IMR-90 (cell line): Measurements from ENCODE around the gene MTHFD2. TPM values are rescaled to one million over a fixed set of nuclear protein-coding genes. Genes with fewer than 3 reads are reported as not detected.

ENCODE experiments used
- ATAC-seq: fragments of 200-7000 bp; cut with Tn5 transposase; 2 replicates; pipeline ENCODE4 v1.9.1; 2020; ENCODE audit warnings: low read depth, mild to moderate bottlenecking, moderate library complexity
- BruUV-seq: library from RNA; stranded (reverse); fragments of 400-500 nt; replicated peaks from 2 replicates; lab custom pipeline; 2021; lab: Mats Ljungman, UMichigan
- CTCF ChIA-PET: fragments of 300-600 bp; formaldehyde crosslinking; extraction: SDS; loops from one replicate; lab custom pipeline; 2021; ENCODE audit warnings: antibody characterized with exemption; lab: Yijun Ruan, JAX
- POLR2A ChIA-PET: fragments of 300-600 bp; sonication (Branson Sonifier 250); formaldehyde crosslinking; loops from one replicate; lab custom pipeline; 2022; ENCODE audit warnings: antibody characterized with exemption; ENCODE audit not compliant: unreplicated experiment; lab: Charles Lee
- DNase-seq: peaks from one replicate; pipeline ENCODE4 v3.0.0; 2013
- H2AFZ ChIP-seq: replicated peaks from 2 replicates; pipeline ENCODE3; 2013; ENCODE audit warnings: low read length, mild to moderate bottlenecking; ENCODE audit not compliant: poor library complexity
- H2AK5ac ChIP-seq: 2 replicates; pipeline ENCODE4 v1.6.1; 2013; ENCODE audit warnings: low read depth, low read length, inconsistent platforms
- H2AK9ac ChIP-seq: replicated peaks from 2 replicates; pipeline ENCODE3; 2013; ENCODE audit warnings: mild to moderate bottlenecking, low read depth, low read length, moderate library complexity; ENCODE audit not compliant: poor library complexity
- H2BK120ac ChIP-seq: 2 replicates; pipeline ENCODE4 v1.6.1; 2013; ENCODE audit warnings: low read depth, low read length, inconsistent platforms
- H2BK15ac ChIP-seq: 3 replicates; pipeline ENCODE4 v1.6.1; 2013; ENCODE audit warnings: low read depth, low read length, inconsistent platforms
- H2BK20ac ChIP-seq: 2 replicates; pipeline ENCODE4 v1.6.1; 2013; ENCODE audit warnings: low read depth, mild to moderate bottlenecking, inconsistent platforms, low read length, moderate library complexity
- H2BK5ac ChIP-seq: 2 replicates; pipeline ENCODE4 v1.6.1; 2013; ENCODE audit warnings: mild to moderate bottlenecking, low read depth, low read length, inconsistent platforms; ENCODE audit not compliant: poor library complexity, severe bottlenecking
- H3K14ac ChIP-seq: replicated peaks from 2 replicates; pipeline ENCODE4 v1.6.1; 2013; ENCODE audit warnings: low read depth, low read length, inconsistent platforms
- H3K18ac ChIP-seq: 2 replicates; pipeline ENCODE4 v1.6.1; 2013; ENCODE audit warnings: low read depth, low read length, control low read depth
- H3K23ac ChIP-seq: 2 replicates; pipeline ENCODE4 v1.6.1; 2013; ENCODE audit warnings: low read depth, low read length, inconsistent platforms
- H3K27ac ChIP-seq: 2 replicates; pipeline ENCODE4 v1.5.1; 2013; ENCODE audit warnings: mild to moderate bottlenecking, control low read depth, low read length; ENCODE audit not compliant: insufficient read depth
- H3K27me3 ChIP-seq: 2 replicates; pipeline ENCODE4 v1.6.1; 2013; ENCODE audit warnings: low read length; ENCODE audit not compliant: control insufficient read depth, insufficient read depth
- H3K36me3 ChIP-seq: 2 replicates; pipeline ENCODE4 v1.6.1; 2013; ENCODE audit warnings: low read length, mixed read lengths; ENCODE audit not compliant: control insufficient read depth, insufficient read depth
- H3K4ac ChIP-seq: 2 replicates; pipeline ENCODE4 v1.6.1; 2013; ENCODE audit warnings: low read depth, low read length, inconsistent platforms
- H3K4me1 ChIP-seq: 2 replicates; pipeline ENCODE4 v1.6.1; 2013; ENCODE audit warnings: low read length, mixed read lengths; ENCODE audit not compliant: control insufficient read depth, insufficient read depth
- H3K4me2 ChIP-seq: 2 replicates; pipeline ENCODE4 v1.6.1; 2013; ENCODE audit warnings: low read depth, mild to moderate bottlenecking, control low read depth, low read length, moderate library complexity
- H3K4me3 ChIP-seq: 2 replicates; pipeline ENCODE4 v1.5.1; 2013; ENCODE audit warnings: low read depth, mild to moderate bottlenecking, control low read depth, low read length, moderate library complexity; ENCODE audit not compliant: insufficient read depth
- H3K56ac ChIP-seq: 2 replicates; pipeline ENCODE4 v1.6.1; 2013; ENCODE audit warnings: low read length, inconsistent platforms; ENCODE audit not compliant: insufficient read depth; ENCODE audit errors: extremely low read depth
- H3K79me1 ChIP-seq, 2 experiments: 2 replicates each; pipeline ENCODE4 v1.6.1; 2013; ENCODE audit warnings: low read length in 2 of 2, inconsistent platforms in 1 of 2, low read depth in 1 of 2
- H3K9ac ChIP-seq: 2 replicates; pipeline ENCODE4 v1.6.1; 2013; ENCODE audit warnings: low read depth, low read length, control low read depth
- H3K9me1 ChIP-seq: 2 replicates; pipeline ENCODE4 v1.6.1; 2013; ENCODE audit warnings: low read length, inconsistent platforms; ENCODE audit not compliant: insufficient read depth
- H3K9me3 ChIP-seq: 2 replicates; pipeline ENCODE4 v1.6.1; 2013; ENCODE audit warnings: low read length; ENCODE audit not compliant: control insufficient read depth, insufficient read depth
- H4K20me1 ChIP-seq: 2 replicates; pipeline ENCODE4 v1.6.1; 2013; ENCODE audit warnings: low read length, inconsistent platforms; ENCODE audit not compliant: insufficient read depth
- H4K5ac ChIP-seq: 2 replicates; pipeline ENCODE4 v1.6.1; 2013; ENCODE audit warnings: mild to moderate bottlenecking, low read depth, low read length, control low read depth
- H4K8ac ChIP-seq, 2 experiments: 2 replicates each; pipeline ENCODE4 v1.6.1; 2013; ENCODE audit warnings: low read depth in 2 of 2, low read length in 2 of 2, control low read depth in 1 of 2, inconsistent platforms in 1 of 2
- H4K91ac ChIP-seq: 2 replicates; pipeline ENCODE4 v1.6.1; 2013; ENCODE audit warnings: low read depth, low read length, inconsistent platforms; ENCODE audit not compliant: insufficient read depth
- BHLHE40 ChIP-seq: fragments of 150-350 bp; IDR thresholded peaks from 2 replicates; pipeline ENCODE4 v1.6.1; 2016; ENCODE audit warnings: mild to moderate bottlenecking, low read depth, low read length
- CEBPB ChIP-seq: IDR thresholded peaks from 2 replicates; pipeline ENCODE4 v1.6.1; 2012; ENCODE audit warnings: low read depth, low read length, improper control_type of control experiment
- CHD1 ChIP-seq: IDR thresholded peaks from 2 replicates; pipeline ENCODE4 v1.6.1; 2012; ENCODE audit warnings: low read depth, low read length, improper control_type of control experiment
- FOS ChIP-seq: fragments of 150-350 bp; IDR thresholded peaks from 2 replicates; pipeline ENCODE4 v1.6.1; 2016; ENCODE audit warnings: low read depth, low read length
- MAFK ChIP-seq: IDR thresholded peaks from 2 replicates; pipeline ENCODE4 v1.6.1; 2012; ENCODE audit warnings: low read depth, low read length, improper control_type of control experiment
- MAZ ChIP-seq: IDR thresholded peaks from 2 replicates; pipeline ENCODE4 v1.6.1; 2012; ENCODE audit warnings: low read depth, mild to moderate bottlenecking, low read length, improper control_type of control experiment, moderate library complexity, borderline replicate concordance
- MXI1 ChIP-seq: IDR thresholded peaks from 2 replicates; pipeline ENCODE4 v1.6.1; 2012; ENCODE audit warnings: low read depth, mild to moderate bottlenecking, low read length, moderate library complexity, borderline replicate concordance
- NFE2L2 ChIP-seq: fragments of 150-350 bp; IDR thresholded peaks from 2 replicates; pipeline ENCODE4 v1.6.1; 2016; ENCODE audit warnings: low read depth, mild to moderate bottlenecking, low read length
- POLR2A ChIP-seq: IDR thresholded peaks from 2 replicates; pipeline ENCODE4 v1.6.1; 2012; ENCODE audit warnings: mild to moderate bottlenecking, low read depth, low read length
- RAD21 ChIP-seq: IDR thresholded peaks from 2 replicates; pipeline ENCODE4 v1.6.1; 2012; ENCODE audit warnings: low read length, improper control_type of control experiment
- RCOR1 ChIP-seq: IDR thresholded peaks from 2 replicates; pipeline ENCODE4 v1.6.1; 2012; ENCODE audit warnings: mild to moderate bottlenecking, low read length, improper control_type of control experiment; ENCODE audit not compliant: insufficient replicate concordance
- RFX5 ChIP-seq: IDR thresholded peaks from 2 replicates; pipeline ENCODE4 v1.8.0; 2012; ENCODE audit warnings: low read depth, mild to moderate bottlenecking, low read length, moderate library complexity
- SMC3 ChIP-seq: fragments of 150-350 bp; IDR thresholded peaks from 2 replicates; pipeline ENCODE4 v1.6.1; 2016; ENCODE audit warnings: low read depth, mild to moderate bottlenecking, antibody characterized with exemption, low read length, moderate library complexity
- WGBS, 2 experiments: methylation state at CpG; one replicate each; pipeline versions ENCODE4 v1.1.5 to v1.1.7; 2013; ENCODE audit warnings: missing lambda C conversion rate in 2 of 2; ENCODE audit not compliant: insufficient read length in 1 of 2; ENCODE audit errors: extremely low coverage in 2 of 2; 5-methylcytosine and 5-hydroxymethylcytosine counted together
- dilution Hi-C: fragments of 300-500 bp; cut with HindIII; formaldehyde crosslinking; loops from one replicate; pipeline ENCODE4 v1.14.3; 2018; ENCODE audit warnings: low sequenced_read_pairs; ENCODE audit not compliant: unreplicated experiment
- in situ Hi-C: fragments of 300-500 bp; cut with MboI; formaldehyde crosslinking; loops from 3 replicates; pipeline ENCODE4 v1.14.3; 2019; ENCODE audit warnings: low sequenced_read_pairs, inconsistent platforms, mixed read lengths
- intact Hi-C: fragments of 100-400 bp; cut with micrococcal nuclease; formaldehyde crosslinking; loops from 2 replicates; pipeline ENCODE4 v1.10.0; 2022
- polyA plus RNA-seq, 3 experiments: library from polyadenylated mRNA; depleted of rRNA; stranded (reverse); fragments of >200 nt; gene quantifications; 2 replicates each; pipeline ENCODE4 v1.2.3, GENCODE V29; 2012; ENCODE audit warnings: low replicate concordance in 1 of 3
- total RNA-seq: library from RNA; depleted of rRNA; stranded (reverse); fragments of >200 nt; gene quantifications from 2 replicates; pipeline ENCODE4 v1.2.3, GENCODE V29; 2012
- TF ChIP-seq, protein P1 (sequence below): conservative IDR thresholded peaks from 2 replicates; pipeline ENCODE4 v1.5.1; 2012; ENCODE audit warnings: mild to moderate bottlenecking, low read depth, low read length, improper control_type of control experiment
- TF ChIP-seq, protein P2 (sequence below): fragments of 150-350 bp; IDR thresholded peaks from 2 replicates; pipeline ENCODE4 v1.6.1; 2016; ENCODE audit warnings: low read depth, mild to moderate bottlenecking, low read length, moderate library complexity, borderline replicate concordance
- TF ChIP-seq, protein P3 (sequence below): fragments of 150-350 bp; IDR thresholded peaks from 2 replicates; pipeline ENCODE4 v1.6.1; 2017; ENCODE audit warnings: mild to moderate bottlenecking, antibody characterized with exemption, low read length, low read depth

MTHFD2 gene
- total and polyA plus RNA-seq, 2 of the 4 experiments (the other 2 are of a cell fraction), result 66.8 to 122 TPM

DNA sequence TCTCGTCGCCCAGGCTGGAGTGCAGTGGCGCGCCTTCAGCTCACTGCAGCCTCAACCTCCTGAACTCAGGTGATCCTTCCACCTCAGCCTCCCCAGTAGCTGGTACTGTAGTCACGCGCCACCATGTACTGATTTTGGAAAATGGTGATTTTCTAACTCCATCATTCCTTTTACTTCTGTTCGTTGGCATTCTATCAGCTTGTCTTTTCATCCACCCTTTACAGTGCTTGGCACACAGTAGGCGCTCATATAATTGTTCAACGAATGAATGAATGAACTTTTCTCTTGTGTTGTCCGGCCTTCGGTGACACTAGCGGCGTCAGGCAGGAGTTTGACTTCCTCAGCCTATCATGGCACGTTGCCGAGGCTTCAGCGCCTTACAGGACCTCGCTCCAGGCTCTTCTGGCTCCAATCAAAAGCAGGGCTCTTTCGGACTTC, 373 bp upstream of the MTHFD2 start:
- Histone ChIP-seq H3K4me2 (peak overlapping the region; percentile 63), H2AFZ (peak overlapping the region; percentile 97), H4K5ac (no peak overlapping the region), H3K18ac (no peak overlapping the region), H3K4me1 (peaks cover 5% of the 10 kb centered on the region), H2AK5ac (no peak overlapping the region), H3K4me3 (peak overlapping the region; percentile 80), H3K14ac (peak overlapping the region; percentile 26; the same call in 1 of the 2 replicates), H3K79me1 (peaks cover 3 to 34% of the 10 kb centered on the region in 2 experiments; a peak in 3 of 4 replicates), H3K9me3 (no peaks in the 10 kb centered on the region), H2AK9ac (peak overlapping the region; percentile 98), H2BK120ac (no peak overlapping the region), H4K91ac (no peak overlapping the region), H3K4ac (peak overlapping the region; percentile 60), H3K23ac (no peak overlapping the region), H3K9ac (no peak overlapping the region), H3K27me3 (no peaks in the 10 kb centered on the region), H2BK15ac (0 out of 3 replicates have a peak overlapping the region, but pooled peaks have one; percentile 5), H2BK20ac (0 out of 2 replicates have a peak overlapping the region, but pooled peaks have one; percentile 32), H3K36me3 (0 out of 2 replicates have a peak, but pooled peaks cover 1% of the 10 kb centered on the region), H3K9me1 (peaks cover 13% of the 10 kb centered on the region), H3K56ac (no peak overlapping the region), H2BK5ac (peak overlapping the region; percentile 6), H4K8ac (peak overlapping the region; percentile 25 to 85), H4K20me1 (peaks cover 38% of the 10 kb centered on the region), H3K27ac (peak overlapping the region; percentile 1; the same call in 1 of the 2 replicates)
- DNase-seq (no peak), ATAC-seq (no peak)
- in situ Hi-C loops, result no loop called here
- WGBS, 2 experiments, result 4% methylated on average over 6 of the region's 18 CpGs; no CpG with 5 or more reads in 1 of the 2 experiments
- TF ChIP-seq MAZ (no peak), RFX5 (no peak), MAFK (no peak), RAD21 (no peak), BHLHE40 (no peak), CHD1 (no peak), CEBPB (no peak), NFE2L2 (no peak), FOS (no peak), RCOR1 (no peak), MXI1 (no peak), SMC3 (no peak), POLR2A (no peak)
- TF ChIP-seq, protein P1, sequence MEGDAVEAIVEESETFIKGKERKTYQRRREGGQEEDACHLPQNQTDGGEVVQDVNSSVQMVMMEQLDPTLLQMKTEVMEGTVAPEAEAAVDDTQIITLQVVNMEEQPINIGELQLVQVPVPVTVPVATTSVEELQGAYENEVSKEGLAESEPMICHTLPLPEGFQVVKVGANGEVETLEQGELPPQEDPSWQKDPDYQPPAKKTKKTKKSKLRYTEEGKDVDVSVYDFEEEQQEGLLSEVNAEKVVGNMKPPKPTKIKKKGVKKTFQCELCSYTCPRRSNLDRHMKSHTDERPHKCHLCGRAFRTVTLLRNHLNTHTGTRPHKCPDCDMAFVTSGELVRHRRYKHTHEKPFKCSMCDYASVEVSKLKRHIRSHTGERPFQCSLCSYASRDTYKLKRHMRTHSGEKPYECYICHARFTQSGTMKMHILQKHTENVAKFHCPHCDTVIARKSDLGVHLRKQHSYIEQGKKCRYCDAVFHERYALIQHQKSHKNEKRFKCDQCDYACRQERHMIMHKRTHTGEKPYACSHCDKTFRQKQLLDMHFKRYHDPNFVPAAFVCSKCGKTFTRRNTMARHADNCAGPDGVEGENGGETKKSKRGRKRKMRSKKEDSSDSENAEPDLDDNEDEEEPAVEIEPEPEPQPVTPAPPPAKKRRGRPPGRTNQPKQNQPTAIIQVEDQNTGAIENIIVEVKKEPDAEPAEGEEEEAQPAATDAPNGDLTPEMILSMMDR, result no peak
- TF ChIP-seq, protein P2, sequence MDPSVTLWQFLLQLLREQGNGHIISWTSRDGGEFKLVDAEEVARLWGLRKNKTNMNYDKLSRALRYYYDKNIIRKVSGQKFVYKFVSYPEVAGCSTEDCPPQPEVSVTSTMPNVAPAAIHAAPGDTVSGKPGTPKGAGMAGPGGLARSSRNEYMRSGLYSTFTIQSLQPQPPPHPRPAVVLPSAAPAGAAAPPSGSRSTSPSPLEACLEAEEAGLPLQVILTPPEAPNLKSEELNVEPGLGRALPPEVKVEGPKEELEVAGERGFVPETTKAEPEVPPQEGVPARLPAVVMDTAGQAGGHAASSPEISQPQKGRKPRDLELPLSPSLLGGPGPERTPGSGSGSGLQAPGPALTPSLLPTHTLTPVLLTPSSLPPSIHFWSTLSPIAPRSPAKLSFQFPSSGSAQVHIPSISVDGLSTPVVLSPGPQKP, result no peak
- TF ChIP-seq, protein P3, sequence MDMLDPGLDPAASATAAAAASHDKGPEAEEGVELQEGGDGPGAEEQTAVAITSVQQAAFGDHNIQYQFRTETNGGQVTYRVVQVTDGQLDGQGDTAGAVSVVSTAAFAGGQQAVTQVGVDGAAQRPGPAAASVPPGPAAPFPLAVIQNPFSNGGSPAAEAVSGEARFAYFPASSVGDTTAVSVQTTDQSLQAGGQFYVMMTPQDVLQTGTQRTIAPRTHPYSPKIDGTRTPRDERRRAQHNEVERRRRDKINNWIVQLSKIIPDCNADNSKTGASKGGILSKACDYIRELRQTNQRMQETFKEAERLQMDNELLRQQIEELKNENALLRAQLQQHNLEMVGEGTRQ, result no peak
- intact Hi-C loops, result loop anchor here (1.0 kb wide), 1 partner anchor 20 kb away; the partner anchor contains the start of gene MOB1A
- CTCF ChIA-PET, result no interaction called here
- dilution Hi-C loops, result no loop called here
- no TSS peak for BruUV-seq
- POLR2A ChIA-PET, result no interaction called here
